Ascending aorta (tissue), 2 donors: ENCODE data around the gene LRGUK. TPM values are rescaled to one million over a fixed set of nuclear protein-coding genes. Genes with fewer than 3 reads are reported as not detected.

ENCODE experiments used
- DNase-seq, 2 donors: peaks; one replicate each; pipeline ENCODE4 v3.0.0-alpha.2; 2019; ENCODE audit warnings: low spot score in 2 of 2
- H3K27ac ChIP-seq, 2 donors: fragments of 200-600 bp; sonication (generic); one replicate each; pipeline ENCODE4 v1.5.1; 2016 to 2017; ENCODE audit warnings: mild to moderate bottlenecking in 1 of 2
- H3K27me3 ChIP-seq: fragments of 200-600 bp; sonication (generic); one replicate; pipeline ENCODE4 v1.5.1; 2017
- H3K36me3 ChIP-seq, 2 donors: fragments of 200-600 bp; sonication (generic); one replicate each; pipeline ENCODE4 v1.5.1; 2016
- H3K4me1 ChIP-seq, 2 donors: fragments of 200-600 bp; sonication (generic); one replicate each; pipeline ENCODE4 v1.5.1; 2016 to 2017; ENCODE audit warnings: mild to moderate bottlenecking in 1 of 2
- H3K4me3 ChIP-seq, 2 donors: fragments of 200-600 bp; sonication (generic); one replicate each; pipeline ENCODE4 v1.5.1; 2016 to 2017; ENCODE audit warnings: mild to moderate bottlenecking in 1 of 2
- H3K9me3 ChIP-seq, 2 donors: fragments of 200-600 bp; sonication (generic); one replicate each; pipeline ENCODE4 v1.5.1; 2016
- intact Hi-C: fragments of 100-400 bp; cut with DNase I; formaldehyde crosslinking; loops from one replicate; pipeline ENCODE4 v1.15.1; 2023
- total RNA-seq: library from RNA; depleted of rRNA; stranded (reverse); fragments of >200 nt; gene quantifications from one replicate; pipeline ENCODE4 v1.1.0, GENCODE V29; 2016
- TF ChIP-seq, protein P1 (sequence below), 3 experiments: fragments of 200-600 bp in 2 of 3; fragments of 450-650 bp in 1 of 3; sonication (generic) in 2 of 3; IDR thresholded peaks; one replicate each; pipeline ENCODE4 v1.5.1; 2016 to 2019; ENCODE audit warnings: antibody characterized with exemption in 3 of 3, mild to moderate bottlenecking in 1 of 3, moderate library complexity in 1 of 3

The LRGUK gene
- total RNA-seq, 1 donor from 2014 or later: not detected

DNA sequence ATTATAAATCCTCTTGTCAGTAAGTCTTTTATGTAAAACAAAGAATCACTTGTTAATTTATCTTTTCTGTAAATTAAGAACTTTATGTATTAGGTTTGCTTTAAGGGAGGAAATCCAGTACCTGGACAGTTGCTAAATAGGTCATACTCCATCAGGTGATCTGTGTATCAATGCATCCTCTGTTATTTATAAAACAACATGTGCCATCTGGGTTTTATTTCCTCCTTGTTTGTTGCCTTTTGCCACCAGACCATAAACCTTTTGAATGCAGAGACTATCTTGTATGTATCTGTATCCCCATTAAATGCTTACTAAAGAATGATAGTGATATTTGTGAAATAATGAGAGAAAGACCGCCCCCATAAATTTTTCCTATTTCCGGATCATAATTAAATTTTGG, 119.6 kb downstream of the LRGUK start:
- Histone ChIP-seq H3K27ac (no peak overlapping the region), H3K4me1 (no peaks in the 10 kb centered on the region), H3K36me3 (no peaks in the 10 kb centered on the region), H3K9me3 (no peaks in the 10 kb centered on the region), H3K27me3 (no peaks in the 10 kb centered on the region), H3K4me3 (no peak overlapping the region)
- DNase-seq: no peak
- TF ChIP-seq, protein P1, sequence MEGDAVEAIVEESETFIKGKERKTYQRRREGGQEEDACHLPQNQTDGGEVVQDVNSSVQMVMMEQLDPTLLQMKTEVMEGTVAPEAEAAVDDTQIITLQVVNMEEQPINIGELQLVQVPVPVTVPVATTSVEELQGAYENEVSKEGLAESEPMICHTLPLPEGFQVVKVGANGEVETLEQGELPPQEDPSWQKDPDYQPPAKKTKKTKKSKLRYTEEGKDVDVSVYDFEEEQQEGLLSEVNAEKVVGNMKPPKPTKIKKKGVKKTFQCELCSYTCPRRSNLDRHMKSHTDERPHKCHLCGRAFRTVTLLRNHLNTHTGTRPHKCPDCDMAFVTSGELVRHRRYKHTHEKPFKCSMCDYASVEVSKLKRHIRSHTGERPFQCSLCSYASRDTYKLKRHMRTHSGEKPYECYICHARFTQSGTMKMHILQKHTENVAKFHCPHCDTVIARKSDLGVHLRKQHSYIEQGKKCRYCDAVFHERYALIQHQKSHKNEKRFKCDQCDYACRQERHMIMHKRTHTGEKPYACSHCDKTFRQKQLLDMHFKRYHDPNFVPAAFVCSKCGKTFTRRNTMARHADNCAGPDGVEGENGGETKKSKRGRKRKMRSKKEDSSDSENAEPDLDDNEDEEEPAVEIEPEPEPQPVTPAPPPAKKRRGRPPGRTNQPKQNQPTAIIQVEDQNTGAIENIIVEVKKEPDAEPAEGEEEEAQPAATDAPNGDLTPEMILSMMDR (IDR thresholded peaks at IDR 0.05): no peak
- intact Hi-C loops: no loop called here

DNA sequence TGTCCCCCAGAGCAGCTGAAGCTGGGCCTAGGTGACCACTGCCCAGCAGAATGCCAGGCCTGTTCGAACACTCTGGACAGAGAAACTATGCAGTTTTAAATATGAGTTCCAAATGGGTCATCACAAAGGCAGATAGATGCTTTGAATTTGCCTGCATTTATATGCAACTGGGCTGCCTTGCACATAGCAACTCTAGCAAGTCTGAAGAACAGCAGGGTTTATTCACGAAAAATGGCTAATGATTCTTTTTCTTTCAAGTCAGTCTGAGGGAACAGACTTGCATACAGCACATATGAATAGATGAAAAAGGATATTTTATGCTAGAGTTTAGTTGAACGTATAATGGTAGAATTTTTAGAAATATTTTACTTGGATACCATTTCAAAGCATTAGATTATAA, 121.1 kb downstream of the LRGUK start:
- no peaks in the 10 kb centered on the region for H3K4me1 ChIP-seq
- H3K36me3 ChIP-seq: no peaks in the 10 kb centered on the region
- no peak overlapping the region for H3K4me3 ChIP-seq
- TF ChIP-seq, protein P1 (IDR thresholded peaks at IDR 0.05): no peak
- intact Hi-C loops: no loop called here
- no peaks in the 10 kb centered on the region for H3K9me3 ChIP-seq
- no peaks in the 10 kb centered on the region for H3K27me3 ChIP-seq
- no peak for DNase-seq
- no peak overlapping the region for H3K27ac ChIP-seq

DNA sequence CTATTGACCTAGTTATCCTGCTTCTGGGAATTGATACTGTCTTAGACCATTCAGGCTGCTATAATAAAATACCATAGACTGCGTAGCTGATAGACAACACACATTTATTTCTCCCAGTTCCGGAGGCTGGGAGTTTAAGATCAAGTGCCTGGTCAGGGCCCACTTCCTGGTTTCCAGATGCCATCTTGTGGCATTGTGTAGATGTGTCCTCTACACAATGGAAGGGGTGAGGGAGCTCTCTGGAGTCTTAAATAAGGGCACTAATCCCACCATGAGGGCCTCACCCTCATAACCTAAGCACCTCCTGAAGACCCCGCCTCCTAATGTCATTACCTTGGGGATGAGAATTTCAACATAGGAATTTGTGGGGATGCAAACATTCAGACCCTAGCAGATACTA, 127.2 kb downstream of the LRGUK start:
- Histone ChIP-seq H3K36me3 (no peaks in the 10 kb centered on the region), H3K4me1 (no peaks in the 10 kb centered on the region), H3K4me3 (no peak overlapping the region), H3K27me3 (no peaks in the 10 kb centered on the region), H3K27ac (no peak overlapping the region), H3K9me3 (no peaks in the 10 kb centered on the region)
- intact Hi-C loops: no loop called here
- no peak for DNase-seq
- TF ChIP-seq, protein P1 (IDR thresholded peaks at IDR 0.05): no peak

DNA sequence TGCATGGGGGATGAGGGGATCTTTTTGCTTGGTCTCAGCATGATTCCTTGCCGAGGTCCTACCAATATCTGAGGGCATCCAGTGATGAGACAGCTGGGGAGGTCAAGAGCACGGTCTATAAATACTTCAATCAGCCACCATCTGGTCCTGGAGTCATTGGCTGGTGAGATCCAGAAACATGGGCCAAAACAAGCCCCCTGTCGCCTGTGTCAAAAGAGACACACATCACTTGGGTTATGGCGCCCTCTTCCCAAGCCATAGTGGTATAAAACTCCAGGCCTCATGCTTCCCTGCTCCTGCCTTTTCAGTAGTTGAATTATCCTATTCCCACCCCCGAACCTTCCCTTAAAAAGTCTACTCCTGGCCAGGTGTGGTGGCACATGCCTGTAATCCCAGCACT, 128.7 kb downstream of the LRGUK start:
- Histone ChIP-seq H3K36me3 (no peaks in the 10 kb centered on the region), H3K4me1 (no peaks in the 10 kb centered on the region), H3K27me3 (no peaks in the 10 kb centered on the region), H3K4me3 (no peak overlapping the region), H3K9me3 (no peaks in the 10 kb centered on the region), H3K27ac (no peak overlapping the region)
- intact Hi-C loops: no loop called here
- no peak for DNase-seq
- TF ChIP-seq, protein P1 (IDR thresholded peaks at IDR 0.05): no peak

DNA sequence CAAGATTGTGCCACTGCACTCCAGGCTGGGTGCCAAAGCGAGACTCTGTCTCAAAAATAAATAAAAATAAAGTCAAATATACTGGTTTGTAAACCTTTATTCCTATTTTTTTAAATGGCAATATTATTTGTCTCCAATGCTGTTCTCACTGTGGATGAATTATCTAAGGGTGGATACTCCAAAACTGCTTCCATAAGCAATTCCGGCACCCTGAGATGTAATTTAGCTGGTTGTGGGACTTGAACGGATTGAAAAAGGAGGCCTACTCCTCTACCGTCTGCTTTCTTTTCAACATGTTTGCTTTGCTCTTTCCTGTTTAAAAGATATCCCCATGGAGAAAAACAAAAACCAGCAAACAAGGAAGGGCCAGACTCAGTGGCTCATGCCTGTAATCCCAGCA, 135.2 kb downstream of the LRGUK start:
- Histone ChIP-seq H3K27ac (no peak overlapping the region), H3K9me3 (no peaks in the 10 kb centered on the region), H3K4me3 (no peak overlapping the region), H3K27me3 (no peaks in the 10 kb centered on the region), H3K36me3 (no peaks in the 10 kb centered on the region), H3K4me1 (no peaks in the 10 kb centered on the region)
- no peak for DNase-seq
- TF ChIP-seq, protein P1 (IDR thresholded peaks at IDR 0.05): no peak
- intact Hi-C loops: no loop called here

DNA sequence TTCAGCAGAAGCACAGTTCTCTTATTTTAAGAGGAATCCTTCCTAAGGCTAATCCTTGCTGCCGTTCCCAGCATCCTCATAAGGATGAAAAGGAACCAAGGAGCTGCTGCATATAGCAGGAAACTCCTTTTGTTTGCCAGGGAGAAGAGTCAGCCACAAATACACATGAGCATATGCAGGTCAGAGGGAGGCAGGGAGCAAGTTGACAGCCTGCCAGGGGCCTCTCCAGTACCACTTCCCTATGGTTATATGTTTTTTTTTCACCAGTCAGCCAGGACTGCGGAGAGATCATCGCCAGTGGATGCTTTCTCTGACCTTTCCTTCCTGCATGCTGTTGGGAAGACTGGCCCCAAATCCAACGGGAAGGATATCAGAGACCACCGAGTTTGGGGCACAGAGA, 149.8 kb downstream of the LRGUK start:
- DNase-seq: no peak
- no peak overlapping the region for H3K4me3 ChIP-seq
- H3K4me1 ChIP-seq: no peaks in the 10 kb centered on the region
- H3K27ac ChIP-seq: no peak overlapping the region
- no peaks in the 10 kb centered on the region for H3K36me3 ChIP-seq
- intact Hi-C loops: no loop called here
- TF ChIP-seq, protein P1 (IDR thresholded peaks at IDR 0.05): no peak
- no peaks in the 10 kb centered on the region for H3K9me3 ChIP-seq
- H3K27me3 ChIP-seq: no peaks in the 10 kb centered on the region
